T-helper 17 cell (primary cell): Measurements from ENCODE around the gene PHKA1. TPM values are rescaled to one million over a fixed set of nuclear protein-coding genes. Genes with fewer than 3 reads are reported as not detected.
A peak's percentile ranks its signal among the peaks of the same experiment; 100 is the strongest.
"Not testable (repeated sequence)": the region's sequence is repeated elsewhere in the genome, so short reads cannot be mapped to it uniquely, and the experiment has no call there.

Experiments used
- ATAC-seq: fragments of 150-1000 bp; cut with Tn5 transposase; 2 replicates; pipeline ENCODE4 v1.10.0; 2021; ENCODE audit warnings: mild to moderate bottlenecking, moderate library complexity
- DNase-seq, 3 donors: peaks; one replicate each; pipeline versions ENCODE4 v3.0.0 to v3.0.0-alpha.2; 2020 to 2021
- H3K9me3 ChIP-seq: one replicate; pipeline ENCODE4 v1.7.0; 2013; ENCODE audit warnings: low read length, mild to moderate bottlenecking; ENCODE audit not compliant: control insufficient read depth, poor library complexity, severe bottlenecking
- H3K27ac Mint-ChIP-seq: one replicate; pipeline ENCODE4 v1.8.0; 2022; ENCODE audit warnings: mild to moderate bottlenecking, moderate library complexity, mixed read lengths
- H3K27me3 Mint-ChIP-seq: one replicate; pipeline ENCODE4 v1.8.0; 2022; ENCODE audit warnings: mixed read lengths
- H3K36me3 Mint-ChIP-seq: one replicate; pipeline ENCODE4 v1.8.0; 2022; ENCODE audit warnings: low read depth, mixed read lengths
- H3K4me1 Mint-ChIP-seq: one replicate; pipeline ENCODE4 v1.8.0; 2022; ENCODE audit warnings: mild to moderate bottlenecking, mixed read lengths
- H3K4me3 Mint-ChIP-seq: one replicate; pipeline ENCODE4 v1.8.0; 2022; ENCODE audit warnings: mild to moderate bottlenecking, moderate library complexity, mixed read lengths
- total RNA-seq, 4 donors: library from RNA in 2 of 4; stranded (reverse) in 2 of 4; gene quantifications; one replicate each; pipeline ENCODE4 v1.2.3 and lab custom pipeline; 2022 to 2026

The PHKA1 gene
- total RNA-seq, 2 donors from 2014 or later: 0.29 to 0.32 TPM

GRCh38 chrX:72652082-72652481 is 62.0 kb downstream of the PHKA1 start:
- no peak for ATAC-seq
- no peak for DNase-seq
- H3K4me3 Mint-ChIP-seq: no peak overlapping the region
- H3K36me3 Mint-ChIP-seq: no peaks in the 10 kb centered on the region
- H3K27ac Mint-ChIP-seq: no peak overlapping the region
- no peaks in the 10 kb centered on the region for H3K9me3 ChIP-seq
- peaks cover 2% of the 10 kb centered on the region for H3K4me1 Mint-ChIP-seq
- no peaks in the 10 kb centered on the region for H3K27me3 Mint-ChIP-seq

GRCh38 chrX:72644946-72645345 is 69.2 kb downstream of the PHKA1 start:
- Mint-ChIP-seq H3K36me3 (no peaks in the 10 kb centered on the region), H3K4me1 (no peaks in the 10 kb centered on the region), H3K27ac (no peak overlapping the region), H3K27me3 (no peaks in the 10 kb centered on the region), H3K4me3 (no peak overlapping the region)
- DNase-seq (no peak), ATAC-seq (no peak)
- no peaks in the 10 kb centered on the region for H3K9me3 ChIP-seq

GRCh38 chrX:72641611-72642010 is 72.5 kb downstream of the PHKA1 start:
- no peak for DNase-seq
- H3K27ac Mint-ChIP-seq: no peak overlapping the region
- H3K9me3 ChIP-seq: no peaks in the 10 kb centered on the region

GRCh38 chrX:72635930-72636329 is 78.2 kb downstream of the PHKA1 start:
- H3K27me3 Mint-ChIP-seq: peaks cover 4% of the 10 kb centered on the region
- no peak overlapping the region for H3K4me3 Mint-ChIP-seq
- H3K4me1 Mint-ChIP-seq: no peaks in the 10 kb centered on the region

More at GRCh38 chrX:72641611-72642010, 72.5 kb downstream of the PHKA1 start:
- ATAC-seq: no peak
- H3K27me3 Mint-ChIP-seq: peaks cover 4% of the 10 kb centered on the region
- H3K36me3 Mint-ChIP-seq: peaks cover 2% of the 10 kb centered on the region
- H3K4me3 Mint-ChIP-seq: no peak overlapping the region
- H3K4me1 Mint-ChIP-seq: no peaks in the 10 kb centered on the region

DNA sequence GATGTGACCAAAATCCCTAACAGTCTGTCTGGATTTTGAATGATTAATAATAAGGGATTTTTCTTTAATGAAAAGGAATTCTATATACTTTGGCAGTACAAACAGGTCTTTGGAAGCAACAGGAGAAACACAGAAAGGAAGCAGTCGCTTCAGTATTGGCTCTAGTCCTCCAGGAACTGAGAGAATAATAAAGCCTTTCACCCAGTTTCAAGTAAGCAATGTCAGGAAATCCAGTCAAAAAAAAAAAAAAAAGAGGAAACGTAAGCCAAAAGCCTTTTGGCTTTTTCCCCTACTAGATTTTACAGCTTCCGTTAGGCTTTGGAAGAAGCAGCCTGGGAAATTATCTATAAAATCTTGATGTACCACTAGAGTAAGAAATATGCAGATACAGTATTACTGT is 79.8 kb downstream of the PHKA1 start:
- no peaks in the 10 kb centered on the region for H3K9me3 ChIP-seq
- no peak for ATAC-seq
- H3K4me3 Mint-ChIP-seq: no peak overlapping the region
- DNase-seq: no peak
- H3K36me3 Mint-ChIP-seq: peaks cover 2% of the 10 kb centered on the region
- H3K27me3 Mint-ChIP-seq: peaks cover 4% of the 10 kb centered on the region
- no peaks in the 10 kb centered on the region for H3K4me1 Mint-ChIP-seq
- no peak overlapping the region for H3K27ac Mint-ChIP-seq

More at GRCh38 chrX:72635930-72636329, 78.2 kb downstream of the PHKA1 start:
- DNase-seq (no peak), ATAC-seq (no peak)
- no peak overlapping the region for H3K27ac Mint-ChIP-seq
- no peaks in the 10 kb centered on the region for H3K9me3 ChIP-seq
- peaks cover 2% of the 10 kb centered on the region for H3K36me3 Mint-ChIP-seq

- H3K4me3 Mint-ChIP-seq: no peak overlapping the region
- no peaks in the 10 kb centered on the region for H3K36me3 Mint-ChIP-seq
- no peaks in the 10 kb centered on the region for H3K9me3 ChIP-seq
- no peaks in the 10 kb centered on the region for H3K27me3 Mint-ChIP-seq
- ATAC-seq (no peak), DNase-seq (no peak)
- H3K4me1 Mint-ChIP-seq: no peaks in the 10 kb centered on the region
- H3K27ac Mint-ChIP-seq: no peak overlapping the region
Measured at GRCh38 chrX:72630185-72630584, 83.9 kb downstream of the PHKA1 start.

GRCh38 chrX:72624194-72624593 is 89.9 kb downstream of the PHKA1 start:
- ATAC-seq: no peak
- H3K27me3 Mint-ChIP-seq: no peaks in the 10 kb centered on the region
- H3K27ac Mint-ChIP-seq: no peak overlapping the region
- no peaks in the 10 kb centered on the region for H3K9me3 ChIP-seq
- no peaks in the 10 kb centered on the region for H3K36me3 Mint-ChIP-seq
- peaks cover 3% of the 10 kb centered on the region for H3K4me1 Mint-ChIP-seq
- H3K4me3 Mint-ChIP-seq: no peak overlapping the region
- DNase-seq: no peak

GRCh38 chrX:72621625-72622485 is 92.3 kb downstream of the PHKA1 start:
- H3K36me3 Mint-ChIP-seq: no peaks in the 10 kb centered on the region
- H3K4me3 Mint-ChIP-seq: no peak overlapping the region
- no peak overlapping the region for H3K27ac Mint-ChIP-seq
- no peak for ATAC-seq
- no peaks in the 10 kb centered on the region for H3K9me3 ChIP-seq
- no peaks in the 10 kb centered on the region for H3K27me3 Mint-ChIP-seq
- peaks cover 3% of the 10 kb centered on the region for H3K4me1 Mint-ChIP-seq
- no peak for DNase-seq

DNA sequence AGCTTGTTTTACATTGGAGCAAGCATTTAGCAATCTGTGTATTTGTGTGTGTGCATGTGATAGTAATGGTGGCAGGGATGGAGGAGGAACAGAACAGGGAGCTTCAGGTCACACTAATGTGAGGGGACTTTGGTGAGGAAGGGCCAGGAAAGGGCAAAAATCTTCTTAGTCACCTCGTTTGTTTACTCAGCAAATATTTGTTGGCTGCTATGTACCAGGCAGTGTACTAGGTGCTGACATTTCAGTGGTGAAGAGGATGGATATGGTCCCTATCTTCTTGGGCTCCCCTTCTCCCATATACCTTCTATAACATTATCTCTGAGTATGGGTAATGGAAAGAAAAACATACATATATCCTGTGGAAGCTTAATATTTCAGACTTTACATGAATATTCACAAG is 92.9 kb downstream of the PHKA1 start:
- H3K9me3 ChIP-seq: no peaks in the 10 kb centered on the region
- Mint-ChIP-seq H3K4me3 (no peak overlapping the region), H3K36me3 (no peaks in the 10 kb centered on the region), H3K27ac (no peak overlapping the region), H3K4me1 (peaks cover 3% of the 10 kb centered on the region), H3K27me3 (no peaks in the 10 kb centered on the region)
- DNase-seq (no peak), ATAC-seq (no peak)

GRCh38 chrX:72620550-72621145 is 93.5 kb downstream of the PHKA1 start:
- Mint-ChIP-seq H3K27me3 (no peaks in the 10 kb centered on the region), H3K4me3 (no peak overlapping the region), H3K36me3 (no peaks in the 10 kb centered on the region), H3K4me1 (peaks cover 3% of the 10 kb centered on the region), H3K27ac (no peak overlapping the region)
- no peak for DNase-seq
- H3K9me3 ChIP-seq: no peaks in the 10 kb centered on the region
- ATAC-seq: peak; percentile 36

GRCh38 chrX:72609313-72609712 is 104.8 kb downstream of the PHKA1 start:
- no peak for DNase-seq
- H3K27ac Mint-ChIP-seq: no peak overlapping the region
- no peak overlapping the region for H3K4me3 Mint-ChIP-seq
- no peaks in the 10 kb centered on the region for H3K9me3 ChIP-seq
- H3K27me3 Mint-ChIP-seq: peaks cover 5% of the 10 kb centered on the region
- no peak for ATAC-seq
- peaks cover under 1% of the 10 kb centered on the region for H3K36me3 Mint-ChIP-seq
- H3K4me1 Mint-ChIP-seq: no peaks in the 10 kb centered on the region

GRCh38 chrX:72604705-72605104 is 109.4 kb downstream of the PHKA1 start:
- Mint-ChIP-seq H3K4me1 (no peaks in the 10 kb centered on the region), H3K36me3 (no peaks in the 10 kb centered on the region), H3K27ac (no peak overlapping the region), H3K27me3 (peaks cover 5% of the 10 kb centered on the region), H3K4me3 (no peak overlapping the region)
- ATAC-seq: no peak
- no peak for DNase-seq
- H3K9me3 ChIP-seq: no peaks in the 10 kb centered on the region

- no peak overlapping the region for H3K27ac Mint-ChIP-seq
- H3K4me3 Mint-ChIP-seq: no peak overlapping the region
- no peak for ATAC-seq
- DNase-seq: no peak
- no peaks in the 10 kb centered on the region for H3K4me1 Mint-ChIP-seq
- H3K36me3 Mint-ChIP-seq: no peaks in the 10 kb centered on the region
- H3K9me3 ChIP-seq: no peaks in the 10 kb centered on the region
- H3K27me3 Mint-ChIP-seq: peaks cover 5% of the 10 kb centered on the region
Measured at GRCh38 chrX:72604112-72604511, 110.0 kb downstream of the PHKA1 start.

- not testable (repeated sequence) for H3K27me3 Mint-ChIP-seq, H3K36me3 Mint-ChIP-seq, H3K4me1 Mint-ChIP-seq, H3K27ac Mint-ChIP-seq, H3K4me3 Mint-ChIP-seq, H3K9me3 ChIP-seq, DNase-seq, ATAC-seq
Measured at GRCh38 chrX:72591038-72591437, 123.1 kb downstream of the PHKA1 start.
